IMR-90 (cell line): ENCODE results near the gene FAM124A.

ENCODE experiments used
- BHLHE40 ChIP-seq: fragments of 150-350 bp; IDR thresholded peaks from 2 replicates; pipeline ENCODE4 v1.6.1; 2016; ENCODE audit warnings: mild to moderate bottlenecking, low read depth, low read length
- CEBPB ChIP-seq: IDR thresholded peaks from 2 replicates; pipeline ENCODE4 v1.6.1; 2012; ENCODE audit warnings: low read depth, low read length, improper control_type of control experiment
- CHD1 ChIP-seq: IDR thresholded peaks from 2 replicates; pipeline ENCODE4 v1.6.1; 2012; ENCODE audit warnings: low read depth, low read length, improper control_type of control experiment
- FOS ChIP-seq: fragments of 150-350 bp; IDR thresholded peaks from 2 replicates; pipeline ENCODE4 v1.6.1; 2016; ENCODE audit warnings: low read depth, low read length
- MAFK ChIP-seq: IDR thresholded peaks from 2 replicates; pipeline ENCODE4 v1.6.1; 2012; ENCODE audit warnings: low read depth, low read length, improper control_type of control experiment
- MAZ ChIP-seq: IDR thresholded peaks from 2 replicates; pipeline ENCODE4 v1.6.1; 2012; ENCODE audit warnings: low read depth, mild to moderate bottlenecking, low read length, improper control_type of control experiment, moderate library complexity, borderline replicate concordance
- MXI1 ChIP-seq: IDR thresholded peaks from 2 replicates; pipeline ENCODE4 v1.6.1; 2012; ENCODE audit warnings: low read depth, mild to moderate bottlenecking, low read length, moderate library complexity, borderline replicate concordance
- NFE2L2 ChIP-seq: fragments of 150-350 bp; IDR thresholded peaks from 2 replicates; pipeline ENCODE4 v1.6.1; 2016; ENCODE audit warnings: low read depth, mild to moderate bottlenecking, low read length
- POLR2A ChIP-seq: IDR thresholded peaks from 2 replicates; pipeline ENCODE4 v1.6.1; 2012; ENCODE audit warnings: mild to moderate bottlenecking, low read depth, low read length
- RCOR1 ChIP-seq: IDR thresholded peaks from 2 replicates; pipeline ENCODE4 v1.6.1; 2012; ENCODE audit warnings: mild to moderate bottlenecking, low read length, improper control_type of control experiment; ENCODE audit not compliant: insufficient replicate concordance
- RFX5 ChIP-seq: IDR thresholded peaks from 2 replicates; pipeline ENCODE4 v1.8.0; 2012; ENCODE audit warnings: low read depth, mild to moderate bottlenecking, low read length, moderate library complexity
- SMC3 ChIP-seq: fragments of 150-350 bp; IDR thresholded peaks from 2 replicates; pipeline ENCODE4 v1.6.1; 2016; ENCODE audit warnings: low read depth, mild to moderate bottlenecking, antibody characterized with exemption, low read length, moderate library complexity
- TF ChIP-seq, protein P1 (sequence below): conservative IDR thresholded peaks from 2 replicates; pipeline ENCODE4 v1.5.1; 2012; ENCODE audit warnings: mild to moderate bottlenecking, low read depth, low read length, improper control_type of control experiment
- TF ChIP-seq, protein P2 (sequence below): fragments of 150-350 bp; IDR thresholded peaks from 2 replicates; pipeline ENCODE4 v1.6.1; 2017; ENCODE audit warnings: mild to moderate bottlenecking, antibody characterized with exemption, low read length, low read depth

DNA sequence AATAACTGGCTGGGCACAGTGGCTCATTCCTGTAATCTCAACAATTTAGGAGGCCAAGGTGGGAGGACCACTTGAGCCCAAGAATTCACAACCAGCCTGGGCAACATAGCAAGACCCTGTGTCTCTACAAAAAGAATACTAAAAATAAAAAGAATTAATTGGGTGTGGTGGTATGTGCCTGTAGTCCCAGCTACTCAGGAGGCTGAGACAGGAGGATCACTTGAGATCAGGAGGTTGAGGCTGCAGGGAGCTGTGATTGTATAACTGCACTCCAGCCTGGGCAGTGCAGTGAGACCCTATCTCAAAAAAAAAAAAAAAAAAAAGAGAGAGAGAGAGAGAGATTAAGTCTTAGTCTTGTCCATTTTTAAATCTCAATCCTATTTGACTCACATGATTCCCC, 81.7 kb downstream of the FAM124A start:
- TF ChIP-seq, protein P1, sequence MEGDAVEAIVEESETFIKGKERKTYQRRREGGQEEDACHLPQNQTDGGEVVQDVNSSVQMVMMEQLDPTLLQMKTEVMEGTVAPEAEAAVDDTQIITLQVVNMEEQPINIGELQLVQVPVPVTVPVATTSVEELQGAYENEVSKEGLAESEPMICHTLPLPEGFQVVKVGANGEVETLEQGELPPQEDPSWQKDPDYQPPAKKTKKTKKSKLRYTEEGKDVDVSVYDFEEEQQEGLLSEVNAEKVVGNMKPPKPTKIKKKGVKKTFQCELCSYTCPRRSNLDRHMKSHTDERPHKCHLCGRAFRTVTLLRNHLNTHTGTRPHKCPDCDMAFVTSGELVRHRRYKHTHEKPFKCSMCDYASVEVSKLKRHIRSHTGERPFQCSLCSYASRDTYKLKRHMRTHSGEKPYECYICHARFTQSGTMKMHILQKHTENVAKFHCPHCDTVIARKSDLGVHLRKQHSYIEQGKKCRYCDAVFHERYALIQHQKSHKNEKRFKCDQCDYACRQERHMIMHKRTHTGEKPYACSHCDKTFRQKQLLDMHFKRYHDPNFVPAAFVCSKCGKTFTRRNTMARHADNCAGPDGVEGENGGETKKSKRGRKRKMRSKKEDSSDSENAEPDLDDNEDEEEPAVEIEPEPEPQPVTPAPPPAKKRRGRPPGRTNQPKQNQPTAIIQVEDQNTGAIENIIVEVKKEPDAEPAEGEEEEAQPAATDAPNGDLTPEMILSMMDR: no peak
- TF ChIP-seq SMC3 (no peak), CEBPB (no peak), CHD1 (no peak), NFE2L2 (no peak), POLR2A (no peak), FOS (no peak), RCOR1 (no peak), BHLHE40 (no peak), MXI1 (no peak), MAZ (no peak), RFX5 (no peak), MAFK (no peak)
- TF ChIP-seq, protein P2, sequence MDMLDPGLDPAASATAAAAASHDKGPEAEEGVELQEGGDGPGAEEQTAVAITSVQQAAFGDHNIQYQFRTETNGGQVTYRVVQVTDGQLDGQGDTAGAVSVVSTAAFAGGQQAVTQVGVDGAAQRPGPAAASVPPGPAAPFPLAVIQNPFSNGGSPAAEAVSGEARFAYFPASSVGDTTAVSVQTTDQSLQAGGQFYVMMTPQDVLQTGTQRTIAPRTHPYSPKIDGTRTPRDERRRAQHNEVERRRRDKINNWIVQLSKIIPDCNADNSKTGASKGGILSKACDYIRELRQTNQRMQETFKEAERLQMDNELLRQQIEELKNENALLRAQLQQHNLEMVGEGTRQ: no peak
